LHCN-M2 (cell line): ENCODE results near the gene HEATR9. TPM values are rescaled to one million over a fixed set of nuclear protein-coding genes. Genes with fewer than 3 reads are reported as not detected.
A peak's percentile ranks its signal among the peaks of the same experiment; 100 is the strongest.

Source experiments
- DNase-seq: peaks from one replicate; pipeline ENCODE4 v3.0.0-alpha.2; 2012; ENCODE audit warnings: low read depth
- total RNA-seq: library from RNA; depleted of rRNA; stranded (reverse); fragments of >200 nt; gene quantifications from 2 replicates; pipeline ENCODE4 v1.2.3, GENCODE V29; 2014

HEATR9 gene
- total RNA-seq, 1 experiment from 2014 or later, result not detected

GRCh38 chr17:35894206-35894605 lies 25.5 kb upstream of the HEATR9 start:
- DNase-seq, result no peak

DNA sequence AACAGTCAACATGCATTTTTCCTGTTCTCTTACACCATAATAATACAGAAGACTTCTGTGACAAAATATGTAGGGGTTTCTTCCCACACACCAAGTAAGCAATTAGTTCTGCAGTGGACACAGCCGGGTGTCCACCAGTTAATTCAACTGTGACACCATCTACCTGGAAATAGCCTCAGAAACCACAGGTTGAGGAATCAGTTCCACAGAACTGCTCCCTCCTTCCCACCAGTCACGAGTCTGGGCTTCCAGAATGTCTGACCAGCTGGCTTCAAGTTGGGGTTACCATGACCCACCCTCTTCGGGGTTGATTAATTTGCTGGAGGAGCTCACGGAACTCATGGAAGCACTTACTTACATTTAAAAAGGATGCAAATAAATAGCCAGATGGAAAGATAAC lies 25.1 kb upstream of the HEATR9 start:
- no peak for DNase-seq

- DNase-seq, result no peak
Measured at GRCh38 chr17:35892091-35893035, 23.7 kb upstream of the HEATR9 start.

DNA sequence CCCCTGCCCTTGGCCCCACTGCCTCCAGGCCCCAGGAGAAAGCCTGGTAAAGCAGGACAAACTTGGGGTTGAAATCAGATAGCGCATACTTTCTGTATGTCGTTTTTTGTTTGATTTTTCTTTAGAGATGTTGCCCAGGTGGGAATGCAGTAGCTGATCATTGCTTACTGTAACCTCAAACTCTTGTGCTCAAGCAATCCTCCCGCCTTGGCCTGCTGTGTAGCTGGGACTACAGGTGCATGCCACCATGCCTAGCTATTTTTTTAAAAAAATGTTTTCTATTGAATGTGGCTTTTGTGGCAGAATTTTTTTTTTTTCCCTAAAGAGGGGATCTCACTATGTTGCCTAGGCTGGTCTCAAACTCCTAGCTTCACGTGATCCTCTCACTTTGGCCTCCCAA lies 22.6 kb upstream of the HEATR9 start:
- DNase-seq, result no peak

- DNase-seq, result no peak
Measured at GRCh38 chr17:35890774-35891155, 22.1 kb upstream of the HEATR9 start.

- peak; percentile 45 for DNase-seq
Measured at GRCh38 chr17:35889818-35890773, 21.4 kb upstream of the HEATR9 start.

DNA sequence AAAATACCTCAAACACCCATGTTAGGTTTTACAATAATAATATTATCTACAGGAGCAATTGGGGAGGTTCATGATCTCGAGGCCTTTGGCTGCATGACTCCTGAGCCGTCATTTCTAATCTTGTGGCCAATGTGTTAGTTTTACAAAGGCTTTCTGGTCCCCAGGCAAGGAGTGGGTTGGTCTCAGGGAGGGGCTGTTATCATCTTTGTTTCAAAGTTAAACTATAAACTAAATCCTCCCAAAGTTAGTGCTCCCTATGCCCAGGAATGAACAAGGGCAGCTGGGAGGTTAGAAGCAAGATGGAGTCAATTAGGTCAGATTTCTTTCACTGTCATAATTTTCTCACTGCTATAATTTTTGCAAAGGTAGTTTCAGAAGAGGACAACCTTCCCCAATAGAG lies 20.6 kb upstream of the HEATR9 start:
- DNase-seq, result no peak

DNA sequence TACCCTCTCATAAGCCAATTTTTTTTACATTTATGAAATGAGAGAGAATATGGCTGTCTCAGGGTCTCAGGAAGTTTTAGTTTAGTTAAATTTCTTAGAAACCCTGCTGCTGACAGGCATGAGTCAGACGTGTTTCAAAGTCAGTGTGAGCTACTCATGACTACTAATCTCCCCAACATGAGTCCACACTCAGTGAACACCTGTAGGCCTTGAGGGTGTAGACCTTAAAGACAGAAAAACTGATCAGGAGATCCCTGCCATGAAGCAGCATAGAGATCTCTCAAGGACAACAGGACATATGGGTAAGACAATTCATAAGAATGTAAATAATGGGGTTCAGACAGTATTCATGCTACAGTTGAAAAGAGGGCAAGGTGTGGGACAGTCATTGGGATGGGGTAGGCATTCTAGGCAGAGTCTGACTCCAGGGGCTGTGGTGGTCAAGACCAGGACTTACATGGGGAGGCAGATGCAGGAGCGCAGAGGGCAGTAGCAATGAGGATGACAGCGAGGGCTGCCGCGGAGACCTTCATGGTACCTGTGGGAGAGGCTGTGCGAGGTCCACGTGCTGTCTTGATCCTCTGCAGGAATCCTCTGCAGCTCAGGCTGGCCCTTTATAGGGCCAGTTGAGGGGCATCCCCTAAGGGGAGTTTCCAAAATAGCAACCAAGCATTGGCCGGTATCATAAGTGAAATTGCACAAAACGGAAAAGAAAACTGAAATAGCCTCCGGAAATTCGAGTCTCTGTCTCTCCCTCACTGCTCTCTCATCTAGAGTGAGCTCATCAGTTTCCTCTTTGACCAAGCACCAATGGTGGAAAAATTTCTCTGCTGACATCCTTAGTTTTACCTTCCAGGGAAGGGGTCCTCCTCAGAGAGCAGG lies 11.3 kb upstream of the HEATR9 start, which contains the start of gene CCL5:
CCL5 (minus strand) TSS at position 588 of the 882 bp plus-strand sequence.
- DNase-seq, result no peak

GRCh38 chr17:35878361-35878760 lies 9.7 kb upstream of the HEATR9 start:
- DNase-seq, result no peak

- DNase-seq, result no peak
Measured at GRCh38 chr17:35877345-35878029, 8.8 kb upstream of the HEATR9 start.

- DNase-seq, result no peak
Measured at GRCh38 chr17:35876534-35876933, 7.8 kb upstream of the HEATR9 start.

- DNase-seq, result no peak
Measured at GRCh38 chr17:35875800-35876139, 7.1 kb upstream of the HEATR9 start.

- no peak for DNase-seq
Measured at GRCh38 chr17:35875072-35875799, 6.5 kb upstream of the HEATR9 start.

GRCh38 chr17:35872196-35872980 lies 3.7 kb upstream of the HEATR9 start:
- DNase-seq, result no peak

DNA sequence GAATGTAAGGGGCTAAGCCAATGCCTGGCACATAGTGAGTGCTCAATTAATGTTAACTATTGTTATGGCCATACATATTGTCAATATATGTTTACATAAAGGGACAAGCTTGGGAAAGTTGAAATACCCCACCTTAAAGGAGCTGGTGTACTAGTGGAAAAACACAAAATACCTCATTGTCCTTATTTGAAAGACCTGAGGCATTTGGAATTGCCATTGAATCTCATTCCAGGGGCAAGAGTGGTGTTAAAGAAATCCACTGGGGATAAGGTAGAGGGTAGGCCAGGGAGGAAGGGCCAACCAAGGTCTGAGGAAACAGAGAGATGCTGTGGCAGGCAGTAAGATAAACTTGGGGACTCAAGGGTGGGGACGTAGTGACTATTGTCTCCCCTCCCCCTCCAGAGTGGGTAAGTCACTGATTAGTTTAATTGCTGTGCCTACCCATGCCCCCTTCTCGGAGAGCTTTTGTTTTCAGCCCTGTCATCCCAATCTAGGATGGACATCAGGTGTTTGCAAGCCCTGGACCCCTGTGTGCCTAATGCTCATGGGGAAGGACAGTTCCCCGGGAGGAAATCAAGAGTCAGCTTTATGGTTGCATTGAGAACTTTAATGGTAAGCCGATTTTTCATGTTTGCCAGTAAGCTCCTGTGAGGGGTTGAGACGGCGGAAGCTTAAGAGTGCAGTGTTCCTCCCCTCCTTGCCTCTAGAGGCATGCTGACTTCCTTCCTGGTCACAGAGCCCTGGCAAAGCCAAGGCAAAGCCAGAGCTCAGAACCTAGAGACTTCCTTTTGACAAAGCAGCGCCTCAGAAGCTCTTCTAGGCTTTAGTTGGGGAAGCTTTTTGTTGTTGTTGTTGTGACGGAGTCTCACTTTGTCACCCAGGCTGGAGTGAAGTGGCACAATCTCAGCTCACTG lies 2.5 kb upstream of the HEATR9 start:
- no peak for DNase-seq

GRCh38 chr17:35867574-35867973 lies 1.1 kb downstream of the HEATR9 start:
- no peak for DNase-seq

DNA sequence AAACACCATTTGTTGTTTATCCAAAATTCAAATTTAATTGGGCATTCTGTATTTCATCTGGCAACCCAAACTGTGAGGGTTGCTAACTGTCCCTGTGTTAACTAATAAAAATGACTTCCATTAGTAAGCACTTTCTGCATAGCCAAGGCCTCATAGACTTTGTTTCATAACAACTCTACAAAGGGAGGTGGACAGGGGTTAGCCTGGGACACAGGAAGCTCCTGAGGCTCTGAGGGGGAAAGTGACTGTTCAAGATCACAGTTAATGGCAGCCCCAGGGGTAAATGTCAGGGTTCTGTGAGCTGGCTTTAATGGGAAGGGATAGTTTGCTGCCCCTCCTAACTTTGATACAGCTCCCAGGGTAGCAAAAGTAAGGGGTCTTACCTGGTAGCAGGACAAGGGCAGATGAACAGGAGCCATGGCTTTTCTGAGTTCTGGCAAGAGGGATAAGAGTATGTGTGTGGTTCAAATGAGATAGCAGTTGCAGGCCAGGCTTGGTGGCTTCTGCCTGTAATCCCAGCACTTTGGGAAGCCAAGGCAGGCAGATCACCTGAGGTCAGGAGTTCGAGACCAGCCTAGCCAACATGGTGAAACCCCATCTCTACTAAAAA lies 2.2 kb downstream of the HEATR9 start:
- peak; percentile 26 for DNase-seq
